T-helper 2 cell treated with Interferon-gamma antibody and Interleukin-4, amounts not matched to agents 5 μg/mL and 100 μg/mL, for 36 hours (primary cell): ENCODE results near the gene RB1.
"Not testable (repeated sequence)": the region's sequence is repeated elsewhere in the genome, so short reads cannot be mapped to it uniquely, and the experiment has no call there.

Source experiments
- DNase-seq: peaks from one replicate; pipeline ENCODE4 v3.0.0; 2021; ENCODE audit warnings: low spot score
- H3K27ac Mint-ChIP-seq: one replicate; pipeline ENCODE4 v1.8.0; 2021; ENCODE audit warnings: mild to moderate bottlenecking, mixed read lengths
- H3K27me3 Mint-ChIP-seq: one replicate; pipeline ENCODE4 v1.8.0; 2021; ENCODE audit warnings: low read depth, mixed read lengths
- H3K36me3 Mint-ChIP-seq: one replicate; pipeline ENCODE4 v1.8.0; 2021; ENCODE audit warnings: low read depth, mixed read lengths
- H3K4me1 Mint-ChIP-seq: one replicate; pipeline ENCODE4 v1.8.0; 2021; ENCODE audit warnings: low read depth, mixed read lengths
- H3K4me3 Mint-ChIP-seq: one replicate; pipeline ENCODE4 v1.8.0; 2022; ENCODE audit warnings: mild to moderate bottlenecking, moderate library complexity, mixed read lengths
- H3K9me3 Mint-ChIP-seq: one replicate; pipeline ENCODE4 v1.8.0; 2021; ENCODE audit warnings: mixed read lengths

Gene RB1

GRCh38 chr13:48414501-48414900 lies 111.0 kb downstream of the RB1 start:
- no peak overlapping the region for H3K4me3 Mint-ChIP-seq
- no peak overlapping the region for H3K27ac Mint-ChIP-seq
- DNase-seq = no peak
- no peaks in the 10 kb centered on the region for H3K27me3 Mint-ChIP-seq
- peaks cover 26% of the 10 kb centered on the region for H3K9me3 Mint-ChIP-seq
- peaks cover 23% of the 10 kb centered on the region for H3K4me1 Mint-ChIP-seq
- H3K36me3 Mint-ChIP-seq = peaks cover 67% of the 10 kb centered on the region

GRCh38 chr13:48415516-48415915 lies 112.0 kb downstream of the RB1 start:
- Mint-ChIP-seq H3K27ac (no peak overlapping the region), H3K36me3 (peaks cover 67% of the 10 kb centered on the region), H3K27me3 (no peaks in the 10 kb centered on the region)

GRCh38 chr13:48422003-48422402 lies 118.5 kb downstream of the RB1 start:
- H3K27ac Mint-ChIP-seq, DNase-seq, H3K27me3 Mint-ChIP-seq, H3K4me1 Mint-ChIP-seq, H3K4me3 Mint-ChIP-seq: not testable (repeated sequence)
- peaks cover 61% of the 10 kb centered on the region for H3K36me3 Mint-ChIP-seq
- H3K9me3 Mint-ChIP-seq = peaks cover 45% of the 10 kb centered on the region

More at GRCh38 chr13:48415516-48415915, 112.0 kb downstream of the RB1 start:
- Mint-ChIP-seq H3K4me3 (no peak overlapping the region), H3K9me3 (peaks cover 37% of the 10 kb centered on the region), H3K4me1 (peaks cover 17% of the 10 kb centered on the region)
- DNase-seq = no peak

GRCh38 chr13:48424212-48424611 lies 120.7 kb downstream of the RB1 start:
- Mint-ChIP-seq H3K27ac (no peak overlapping the region), H3K36me3 (peaks cover 45% of the 10 kb centered on the region), H3K27me3 (no peaks in the 10 kb centered on the region), H3K9me3 (peaks cover 29% of the 10 kb centered on the region), H3K4me3 (no peak overlapping the region), H3K4me1 (peaks cover 7% of the 10 kb centered on the region)
- DNase-seq = no peak

- Mint-ChIP-seq H3K4me1 (peaks cover 14% of the 10 kb centered on the region), H3K4me3 (no peak overlapping the region), H3K27me3 (no peaks in the 10 kb centered on the region), H3K9me3 (peaks cover 13% of the 10 kb centered on the region), H3K27ac (no peak overlapping the region), H3K36me3 (peaks cover 30% of the 10 kb centered on the region)
- DNase-seq = no peak
Observed at GRCh38 chr13:48426052-48426451, 122.5 kb downstream of the RB1 start.

- not testable (repeated sequence) for H3K9me3 Mint-ChIP-seq, DNase-seq, H3K27me3 Mint-ChIP-seq, H3K27ac Mint-ChIP-seq, H3K4me3 Mint-ChIP-seq
- peaks cover 21% of the 10 kb centered on the region for H3K4me1 Mint-ChIP-seq
- H3K36me3 Mint-ChIP-seq = peaks cover 26% of the 10 kb centered on the region
Observed at GRCh38 chr13:48426755-48427298, 123.3 kb downstream of the RB1 start.

GRCh38 chr13:48429036-48429435 lies 125.5 kb downstream of the RB1 start:
- DNase-seq = no peak
- no peak overlapping the region for H3K27ac Mint-ChIP-seq
- peaks cover 3% of the 10 kb centered on the region for H3K9me3 Mint-ChIP-seq
- H3K4me3 Mint-ChIP-seq = no peak overlapping the region
- H3K27me3 Mint-ChIP-seq = no peaks in the 10 kb centered on the region
- peaks cover 26% of the 10 kb centered on the region for H3K4me1 Mint-ChIP-seq
- H3K36me3 Mint-ChIP-seq = peaks cover 18% of the 10 kb centered on the region

- Mint-ChIP-seq H3K36me3 (peaks cover 19% of the 10 kb centered on the region), H3K4me1 (peaks cover 29% of the 10 kb centered on the region), H3K9me3 (peaks cover 3% of the 10 kb centered on the region), H3K4me3 (no peak overlapping the region), H3K27ac (no peak overlapping the region), H3K27me3 (no peaks in the 10 kb centered on the region)
- DNase-seq = no peak
Observed at GRCh38 chr13:48429886-48430285, 126.3 kb downstream of the RB1 start.

GRCh38 chr13:48431431-48431830 lies 127.9 kb downstream of the RB1 start:
- no peak for DNase-seq
- no peak overlapping the region for H3K27ac Mint-ChIP-seq
- peaks cover 34% of the 10 kb centered on the region for H3K4me1 Mint-ChIP-seq
- peaks cover 3% of the 10 kb centered on the region for H3K9me3 Mint-ChIP-seq
- no peaks in the 10 kb centered on the region for H3K27me3 Mint-ChIP-seq
- no peak overlapping the region for H3K4me3 Mint-ChIP-seq
- peaks cover 26% of the 10 kb centered on the region for H3K36me3 Mint-ChIP-seq

- no peaks in the 10 kb centered on the region for H3K9me3 Mint-ChIP-seq
- no peak for DNase-seq
- H3K4me1 Mint-ChIP-seq = peaks cover 39% of the 10 kb centered on the region
- no peak overlapping the region for H3K27ac Mint-ChIP-seq
- H3K27me3 Mint-ChIP-seq = no peaks in the 10 kb centered on the region
- H3K4me3 Mint-ChIP-seq = peak overlapping the region; percentile 2
- peaks cover 20% of the 10 kb centered on the region for H3K36me3 Mint-ChIP-seq
Observed at GRCh38 chr13:48431987-48432615, 128.6 kb downstream of the RB1 start.

GRCh38 chr13:48434200-48434599 lies 130.6 kb downstream of the RB1 start:
- no peaks in the 10 kb centered on the region for H3K9me3 Mint-ChIP-seq
- no peak overlapping the region for H3K4me3 Mint-ChIP-seq
- H3K4me1 Mint-ChIP-seq = peaks cover 32% of the 10 kb centered on the region
- no peaks in the 10 kb centered on the region for H3K27me3 Mint-ChIP-seq
- no peak overlapping the region for H3K27ac Mint-ChIP-seq
- peaks cover 18% of the 10 kb centered on the region for H3K36me3 Mint-ChIP-seq
- no peak for DNase-seq

- peaks cover 18% of the 10 kb centered on the region for H3K36me3 Mint-ChIP-seq
Observed at GRCh38 chr13:48436661-48437288, 133.2 kb downstream of the RB1 start.

GRCh38 chr13:48437371-48437770 lies 133.8 kb downstream of the RB1 start:
- no peak overlapping the region for H3K27ac Mint-ChIP-seq
- H3K4me1 Mint-ChIP-seq = peaks cover 14% of the 10 kb centered on the region
- H3K27me3 Mint-ChIP-seq = no peaks in the 10 kb centered on the region
- no peak for DNase-seq
- peaks cover 15% of the 10 kb centered on the region for H3K36me3 Mint-ChIP-seq
- H3K9me3 Mint-ChIP-seq = no peaks in the 10 kb centered on the region
- no peak overlapping the region for H3K4me3 Mint-ChIP-seq

More at GRCh38 chr13:48436661-48437288, 133.2 kb downstream of the RB1 start:
- no peak overlapping the region for H3K27ac Mint-ChIP-seq
- peaks cover 19% of the 10 kb centered on the region for H3K4me1 Mint-ChIP-seq
- no peaks in the 10 kb centered on the region for H3K9me3 Mint-ChIP-seq
- no peak overlapping the region for H3K4me3 Mint-ChIP-seq
- no peak for DNase-seq
- no peaks in the 10 kb centered on the region for H3K27me3 Mint-ChIP-seq

GRCh38 chr13:48443442-48444208 lies 140.1 kb downstream of the RB1 start:
- Mint-ChIP-seq H3K27me3 (no peaks in the 10 kb centered on the region), H3K9me3 (no peaks in the 10 kb centered on the region), H3K27ac (peak overlapping the region; percentile 76), H3K36me3 (peaks cover 8% of the 10 kb centered on the region), H3K4me3 (peak overlapping the region; percentile 50), H3K4me1 (peaks cover 21% of the 10 kb centered on the region)
- no peak for DNase-seq
